GM19438 (cell line): ENCODE results near the gene THAP7.
"Not testable (repeated sequence)": the region's sequence is repeated elsewhere in the genome, so short reads cannot be mapped to it uniquely, and the experiment has no call there.

Experiments
- ATAC-seq: cut with Tn5 transposase; IDR thresholded peaks from one replicate; pipeline ENCODE4 v1.9.1; 2021; ENCODE audit warnings: low read depth; ENCODE audit not compliant: unreplicated experiment

THAP7 gene, protein sequence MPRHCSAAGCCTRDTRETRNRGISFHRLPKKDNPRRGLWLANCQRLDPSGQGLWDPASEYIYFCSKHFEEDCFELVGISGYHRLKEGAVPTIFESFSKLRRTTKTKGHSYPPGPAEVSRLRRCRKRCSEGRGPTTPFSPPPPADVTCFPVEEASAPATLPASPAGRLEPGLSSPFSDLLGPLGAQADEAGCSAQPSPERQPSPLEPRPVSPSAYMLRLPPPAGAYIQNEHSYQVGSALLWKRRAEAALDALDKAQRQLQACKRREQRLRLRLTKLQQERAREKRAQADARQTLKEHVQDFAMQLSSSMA

DNA sequence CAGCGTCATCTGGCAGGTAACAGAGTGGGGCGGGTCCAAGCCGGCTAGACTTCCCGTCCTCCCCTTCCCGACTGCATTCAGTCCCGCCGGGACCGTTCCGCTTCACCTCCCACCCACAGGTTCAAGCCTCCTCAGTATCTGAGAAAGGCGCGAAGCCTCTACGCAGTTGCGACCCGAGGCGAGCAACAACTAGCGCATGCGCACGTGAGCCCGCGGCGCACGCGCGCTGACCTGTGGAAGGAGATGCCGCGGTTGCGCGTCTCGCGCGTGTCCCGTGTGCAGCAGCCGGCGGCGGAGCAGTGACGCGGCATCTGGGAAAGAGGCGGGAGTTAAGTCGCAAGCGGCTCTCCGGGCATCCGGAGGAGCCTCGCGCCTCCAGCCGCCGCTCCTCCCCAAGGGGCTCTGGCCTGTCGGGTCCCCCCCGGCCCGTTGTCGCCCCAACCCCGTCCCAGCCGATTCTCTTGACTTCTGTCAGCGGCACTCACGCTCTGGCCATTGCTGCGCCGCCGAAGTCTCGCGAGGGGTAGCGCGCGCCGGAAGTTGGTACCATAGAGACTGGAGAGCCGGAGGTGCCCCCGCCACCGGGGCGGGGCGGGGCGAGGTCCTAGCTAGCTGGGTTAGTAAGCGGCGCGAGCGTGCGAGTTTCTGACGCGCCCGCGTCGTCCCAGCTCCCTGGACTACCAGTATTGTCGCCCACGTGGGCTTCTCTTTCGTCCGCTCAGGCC, at the start of gene THAP7:
THAP7 (minus strand) TSS at position 518 of the 725 bp plus-strand sequence; CDS start at position 311, 207 bp downstream.
- ATAC-seq = peak; percentile 83

DNA sequence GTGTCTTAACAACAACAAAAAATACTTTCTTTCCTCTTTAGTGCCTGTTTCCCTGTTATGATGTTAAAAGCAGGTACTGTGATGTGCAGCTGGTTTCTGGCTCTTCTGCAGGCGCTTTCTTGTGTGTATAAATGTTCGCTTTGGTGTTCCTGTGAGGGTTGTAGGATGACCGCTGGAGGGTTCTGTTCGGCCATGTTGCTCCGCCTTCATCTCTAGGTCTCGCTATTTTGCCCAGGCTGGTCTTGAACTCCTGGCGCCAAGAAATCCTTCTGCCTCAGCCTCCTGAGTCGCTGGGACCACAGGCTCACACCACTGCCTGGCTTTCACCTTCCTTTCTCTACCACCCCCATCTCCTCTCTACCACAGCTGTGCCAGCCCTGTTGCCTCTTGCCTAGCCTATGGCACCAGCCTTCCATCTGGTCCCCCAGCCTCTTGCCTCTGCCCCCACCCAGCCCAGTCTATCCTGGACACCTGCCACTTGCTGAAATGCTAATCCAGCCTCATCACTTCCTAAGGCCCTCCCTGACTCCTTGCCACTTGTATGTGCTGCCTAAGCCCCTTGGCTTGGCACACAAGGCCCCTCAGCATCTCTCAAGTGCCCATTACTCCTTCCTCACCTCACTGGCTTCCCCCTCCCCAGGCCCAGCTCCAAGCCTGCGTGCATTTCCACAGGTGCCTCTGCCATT, 49.4 kb upstream of the THAP7 start:
- no peak for ATAC-seq

DNA sequence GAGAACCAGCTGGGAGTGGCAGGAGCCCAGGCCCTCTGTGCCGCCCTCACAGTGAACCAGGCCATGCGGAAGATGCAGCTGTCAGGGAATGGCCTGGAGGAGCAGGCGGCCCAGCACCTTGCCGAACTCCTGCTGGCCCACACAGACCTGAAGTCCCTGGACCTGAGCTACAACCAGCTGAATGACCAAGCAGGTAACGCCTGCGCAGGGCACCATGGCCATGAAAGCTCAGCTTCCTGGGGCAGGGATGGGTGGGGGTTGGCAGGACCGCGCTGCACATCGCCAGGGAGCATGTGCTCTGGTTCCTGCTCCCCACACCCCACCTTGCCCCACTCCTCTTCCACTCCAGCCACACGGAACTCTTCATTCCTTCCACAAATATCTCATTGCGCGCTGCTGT, 47.0 kb upstream of the THAP7 start:
- ATAC-seq = not testable (repeated sequence)

DNA sequence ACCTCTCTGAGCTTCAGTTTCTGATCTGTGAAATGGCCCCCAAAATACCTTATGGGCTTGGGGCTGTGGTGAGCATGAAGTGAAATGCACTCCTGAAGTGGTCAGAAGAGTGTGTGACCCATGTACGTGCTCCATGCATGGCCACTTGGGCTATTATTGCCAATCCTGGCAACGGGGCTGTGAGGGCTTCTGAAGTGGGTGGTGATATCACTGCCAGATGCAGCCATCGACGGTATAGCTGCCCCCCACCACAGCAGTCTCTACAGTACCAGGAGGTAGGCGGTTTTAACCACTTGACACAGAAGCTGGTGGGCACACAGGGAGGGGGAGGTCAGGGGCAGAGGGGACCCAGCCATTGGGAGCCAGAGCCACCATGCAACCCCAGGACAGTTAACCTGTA, 46.5 kb upstream of the THAP7 start:
- not testable (repeated sequence) for ATAC-seq

DNA sequence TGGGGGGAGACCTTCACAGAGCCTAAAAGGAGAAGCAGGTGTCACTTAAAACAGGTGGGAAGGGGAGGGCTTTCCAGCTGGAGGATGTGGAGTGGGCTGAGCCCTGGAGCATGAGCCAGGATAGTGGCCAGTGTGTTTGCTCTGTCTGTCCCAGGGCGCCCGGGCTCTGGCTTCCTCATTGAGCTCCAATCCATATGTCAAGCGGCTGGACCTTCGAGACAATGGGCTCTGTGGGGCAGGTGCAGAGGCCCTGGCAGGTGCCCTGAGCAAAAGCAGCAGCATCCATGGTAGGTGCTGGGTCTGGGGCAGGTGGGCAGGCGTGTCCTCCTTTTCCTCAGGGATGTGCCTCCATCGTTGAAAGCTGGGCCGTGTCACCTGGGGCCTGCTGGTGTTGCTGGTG, 45.8 kb upstream of the THAP7 start:
- ATAC-seq = no peak

DNA sequence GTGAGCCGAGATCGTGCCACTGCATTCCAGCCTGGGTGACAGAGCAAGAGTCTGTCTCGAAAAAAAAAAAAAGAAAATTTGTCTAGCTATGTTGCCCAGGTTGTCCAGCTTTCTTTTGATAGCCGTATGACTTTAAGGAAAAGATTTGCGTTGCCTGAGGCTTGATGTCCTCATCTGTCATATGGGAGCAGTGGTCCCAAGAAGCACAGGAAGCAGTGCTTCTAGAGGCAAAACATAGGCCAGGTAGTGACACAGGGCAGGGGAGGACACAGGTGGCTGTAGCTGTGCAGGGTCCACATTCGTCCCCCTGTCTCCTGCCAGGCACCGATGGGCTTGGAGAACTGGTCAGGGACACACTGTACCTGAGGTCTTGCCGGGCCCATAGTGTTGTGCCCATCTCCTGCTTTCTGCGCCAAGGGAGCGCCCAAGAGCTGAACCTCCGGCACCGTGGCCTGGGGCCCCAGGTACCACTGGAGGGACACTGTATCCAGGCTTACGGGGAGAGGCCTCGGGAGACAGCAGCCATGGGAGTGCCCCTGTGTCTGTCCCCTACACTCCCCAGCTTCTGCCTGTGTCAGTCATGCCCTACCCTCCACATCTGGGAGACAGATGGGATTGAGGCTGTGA, 45.2 kb upstream of the THAP7 start:
- no peak for ATAC-seq

DNA sequence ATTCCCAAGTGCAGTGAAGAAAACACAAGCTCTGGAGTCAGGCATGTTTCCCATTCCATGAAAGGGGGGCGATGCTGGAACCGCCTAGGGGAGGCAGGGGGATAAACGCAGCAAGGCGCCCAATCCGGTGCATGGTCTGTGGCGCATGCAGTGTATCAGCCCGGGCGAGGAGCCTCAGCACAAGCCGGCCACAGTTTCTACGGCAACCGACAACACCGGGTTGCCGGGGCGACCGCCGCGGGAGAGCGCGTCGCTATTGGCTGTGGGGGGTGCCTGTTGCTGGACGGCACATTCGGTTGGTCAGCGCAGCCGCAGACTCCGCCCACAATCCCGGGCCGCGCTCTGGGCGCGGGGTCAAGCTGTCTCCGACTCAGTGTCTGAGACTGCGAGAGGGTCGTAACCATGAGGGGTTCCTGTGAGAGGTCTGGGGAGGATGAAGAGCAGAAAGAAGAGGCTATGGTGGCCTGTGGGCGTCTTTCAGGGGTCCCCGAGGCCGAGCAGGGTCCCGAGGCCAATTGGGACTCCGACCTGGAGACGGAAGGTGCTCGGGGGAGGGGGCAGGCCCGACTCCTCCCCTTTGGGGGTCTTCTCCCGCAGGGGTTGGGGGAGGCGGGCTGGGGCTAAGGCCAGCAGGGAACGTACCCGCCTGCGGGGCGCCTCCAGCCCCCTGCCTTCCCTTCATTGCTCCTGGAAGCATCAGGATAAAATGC, 43.8 kb upstream of the THAP7 start, which contains the start of gene LRRC74B:
LRRC74B (plus strand) TSS at position 362 of the 710 bp plus-strand sequence; CDS start at position 403, 41 bp downstream.
- ATAC-seq = peak; percentile 92

DNA sequence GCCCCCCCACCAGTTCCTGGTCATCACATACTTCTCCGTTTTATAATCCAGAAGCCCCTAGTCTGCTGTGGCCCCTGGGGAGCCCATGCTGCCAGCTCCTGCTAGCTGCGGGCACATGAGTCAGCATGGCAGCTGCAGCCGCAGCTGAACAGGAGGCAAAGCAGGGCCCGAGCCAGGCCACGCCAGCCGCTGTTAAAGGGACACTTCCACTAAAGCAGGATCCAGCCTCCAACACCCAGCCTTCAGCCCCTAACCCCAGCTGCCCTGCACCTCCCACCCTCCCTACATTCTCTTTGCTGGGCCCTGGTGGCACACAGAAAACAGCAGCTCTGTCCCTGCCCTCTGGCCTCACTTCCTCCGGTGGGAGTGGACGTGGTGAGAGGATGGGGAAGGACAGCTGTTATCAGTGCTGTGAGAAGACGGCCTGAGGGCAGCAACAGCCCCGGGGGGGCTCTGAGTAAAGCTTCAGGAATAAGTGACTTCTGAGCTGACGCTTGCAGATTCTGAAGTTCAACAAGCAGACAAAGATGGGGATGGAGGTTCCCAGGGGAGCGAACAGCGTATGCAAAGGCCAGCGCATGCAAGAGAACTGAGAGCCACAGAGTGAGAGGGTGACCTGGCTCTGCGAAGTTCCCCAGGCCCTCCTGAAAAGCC, 43.1 kb upstream of the THAP7 start:
- ATAC-seq = no peak

DNA sequence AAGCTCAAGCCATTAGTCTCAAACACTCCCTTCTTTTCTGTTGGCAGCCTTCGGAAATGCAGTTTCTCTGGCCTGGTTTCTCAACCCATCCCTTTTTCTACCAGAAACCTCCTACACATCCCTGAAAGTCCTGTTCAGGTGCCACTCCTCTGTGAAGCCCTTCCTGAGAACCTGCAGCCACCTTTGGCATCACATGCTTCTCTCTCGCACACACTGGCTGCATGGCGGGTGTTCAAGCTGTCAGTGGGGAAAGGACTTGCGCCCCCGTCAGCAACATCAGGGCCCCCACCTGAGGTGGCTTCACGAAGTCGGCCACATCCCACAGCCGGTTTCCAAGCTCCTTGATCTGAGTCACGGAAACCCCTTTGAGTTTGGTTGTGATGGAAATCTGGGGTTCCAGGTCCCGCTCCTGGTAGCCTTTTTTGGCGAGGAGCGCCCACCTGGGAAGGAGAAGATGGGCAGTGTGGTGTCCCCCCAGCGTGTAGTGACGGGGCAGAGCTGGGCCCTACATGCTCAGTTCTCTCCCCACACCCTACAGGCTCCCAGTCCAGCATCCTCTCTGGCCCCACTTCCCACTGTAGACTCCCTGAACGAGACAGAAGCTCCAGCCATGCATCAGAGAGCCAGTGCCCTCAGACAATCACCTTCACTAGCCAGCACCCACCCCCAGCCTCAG, 42.1 kb upstream of the THAP7 start:
- no peak for ATAC-seq

DNA sequence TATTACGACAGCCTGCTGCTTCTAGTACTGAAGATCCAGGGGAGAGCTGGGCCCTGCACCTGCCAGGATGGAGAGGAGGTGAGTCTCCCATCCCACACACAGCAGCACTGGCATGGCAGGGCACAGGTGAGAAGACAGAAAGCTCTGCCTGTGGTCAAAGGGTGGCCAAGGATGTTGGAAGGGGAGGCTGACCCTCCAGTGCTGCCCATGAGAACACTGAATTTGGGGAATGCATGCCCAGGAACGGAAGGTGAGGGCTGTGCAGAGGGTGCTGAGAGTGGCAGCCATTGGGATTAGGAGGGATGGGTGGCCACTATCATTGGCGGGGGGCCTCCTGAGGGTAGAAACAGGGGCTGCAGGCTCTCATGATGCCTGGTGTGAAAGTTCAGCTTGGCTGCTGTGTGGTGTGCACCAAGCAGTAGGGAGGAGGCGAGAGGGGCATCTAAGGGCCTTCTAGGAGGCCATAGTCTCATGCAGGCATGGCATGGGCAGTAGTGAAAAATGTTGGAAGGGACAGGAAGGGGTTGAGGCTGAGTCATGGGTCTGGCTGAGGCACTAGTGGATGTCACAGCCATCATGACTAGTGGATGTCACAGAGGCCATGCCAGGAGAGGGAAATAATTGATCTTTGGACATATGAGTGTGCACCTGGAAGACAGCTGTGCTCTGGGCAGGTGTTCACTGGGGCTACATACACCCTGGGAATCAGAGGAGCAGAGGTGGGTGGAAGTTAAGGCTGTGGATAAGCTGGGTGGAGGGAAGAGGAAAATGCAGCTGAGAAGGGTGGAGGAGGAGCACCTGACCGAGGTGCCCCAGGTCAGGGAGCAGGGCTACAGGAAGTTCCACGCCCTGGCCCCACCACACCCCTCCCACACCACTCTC, 41.3 kb upstream of the THAP7 start:
- ATAC-seq = no peak

DNA sequence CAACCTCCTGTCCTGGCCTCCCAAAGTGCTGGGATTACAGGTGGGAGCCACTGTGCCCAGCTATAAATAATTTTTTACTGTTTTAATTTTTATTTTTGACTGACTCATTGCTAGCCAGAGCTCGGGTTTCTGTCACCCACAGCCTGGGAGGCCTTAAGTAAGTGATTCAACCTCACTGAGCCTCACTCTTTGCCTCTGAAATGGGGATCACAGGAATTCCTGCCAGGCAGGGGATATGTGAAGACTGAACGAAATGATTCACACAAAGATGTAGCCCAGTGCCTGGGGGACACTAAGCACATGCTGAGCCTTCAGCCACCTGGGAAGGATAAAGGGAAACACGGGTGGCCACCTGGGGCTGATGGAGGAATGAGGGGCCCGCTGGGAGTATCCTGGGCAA, 40.0 kb upstream of the THAP7 start:
- ATAC-seq = no peak

DNA sequence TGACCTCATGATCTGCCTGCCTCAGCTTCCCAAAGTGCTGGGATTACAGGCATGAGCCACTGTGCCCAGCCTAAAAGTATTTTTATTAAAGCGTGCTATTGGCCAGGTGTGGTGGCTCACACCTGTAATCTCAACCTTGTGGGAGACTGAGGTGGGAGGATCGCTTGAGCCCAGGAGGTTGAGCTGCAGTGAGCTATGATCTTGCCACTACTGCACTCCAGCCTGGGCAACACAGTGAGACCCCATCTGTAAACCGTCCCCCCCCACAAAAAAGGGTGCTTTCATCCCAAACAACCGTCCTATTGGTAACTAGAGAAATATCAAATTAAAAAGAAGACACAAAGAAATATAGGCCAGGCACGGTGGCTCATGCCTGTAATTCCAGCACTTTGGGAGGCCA, 37.2 kb upstream of the THAP7 start:
- ATAC-seq = not testable (repeated sequence)

DNA sequence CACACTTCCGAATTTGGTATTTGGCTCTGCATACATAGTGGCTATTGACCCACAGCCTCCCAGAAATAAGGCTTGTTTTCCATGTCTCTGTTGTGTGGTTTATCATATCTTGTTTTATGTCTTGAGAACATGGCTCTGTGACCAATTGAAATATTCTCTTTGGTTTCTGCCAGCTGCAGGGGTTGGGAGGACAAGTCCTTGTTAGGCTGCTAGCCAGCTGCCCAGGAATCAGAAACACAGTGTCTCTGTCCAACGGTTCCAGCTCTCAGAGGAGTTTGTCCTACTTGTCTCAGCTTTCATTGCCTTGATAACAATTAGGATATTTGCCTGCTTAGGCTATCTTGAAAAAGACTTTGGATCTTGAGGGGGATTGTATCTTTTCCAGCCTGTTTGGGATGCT, 36.5 kb upstream of the THAP7 start:
- no peak for ATAC-seq

DNA sequence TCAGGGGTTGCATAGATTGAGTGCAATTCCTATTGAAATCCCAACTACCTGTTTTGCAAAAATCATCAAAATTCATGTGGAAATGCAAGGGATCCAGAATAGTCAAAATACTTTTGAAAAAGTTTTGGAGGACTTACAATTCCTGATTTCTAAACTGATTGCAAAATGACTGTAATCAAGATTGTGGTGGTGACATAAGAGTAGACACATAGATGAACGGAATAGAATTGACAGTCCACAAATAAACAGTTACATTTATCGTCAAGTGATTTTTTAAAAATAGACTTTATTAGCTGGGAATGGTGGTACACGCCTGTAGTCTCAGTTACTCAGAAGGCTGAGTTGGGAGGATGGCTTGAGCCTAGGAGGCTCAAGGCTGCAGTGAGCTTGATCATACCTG, 33.1 kb upstream of the THAP7 start:
- ATAC-seq = no peak

DNA sequence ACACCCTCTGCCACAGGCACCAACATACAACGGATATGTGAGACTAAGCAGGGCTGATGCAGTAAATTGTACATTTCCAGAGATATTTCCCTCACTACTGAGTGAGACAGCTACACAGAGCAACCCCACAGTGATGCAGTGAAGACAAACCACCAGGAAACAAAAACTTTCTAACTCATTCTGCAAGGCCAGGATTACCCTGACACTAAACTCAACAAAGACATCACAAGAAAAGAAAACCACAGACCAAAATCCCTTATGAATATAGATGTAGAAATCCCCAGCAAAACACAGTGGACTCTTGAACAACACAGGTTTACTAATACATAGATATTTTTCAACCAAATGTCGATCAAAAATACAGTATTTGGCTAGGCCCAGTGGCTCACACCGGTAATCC, 32.0 kb upstream of the THAP7 start:
- no peak for ATAC-seq

DNA sequence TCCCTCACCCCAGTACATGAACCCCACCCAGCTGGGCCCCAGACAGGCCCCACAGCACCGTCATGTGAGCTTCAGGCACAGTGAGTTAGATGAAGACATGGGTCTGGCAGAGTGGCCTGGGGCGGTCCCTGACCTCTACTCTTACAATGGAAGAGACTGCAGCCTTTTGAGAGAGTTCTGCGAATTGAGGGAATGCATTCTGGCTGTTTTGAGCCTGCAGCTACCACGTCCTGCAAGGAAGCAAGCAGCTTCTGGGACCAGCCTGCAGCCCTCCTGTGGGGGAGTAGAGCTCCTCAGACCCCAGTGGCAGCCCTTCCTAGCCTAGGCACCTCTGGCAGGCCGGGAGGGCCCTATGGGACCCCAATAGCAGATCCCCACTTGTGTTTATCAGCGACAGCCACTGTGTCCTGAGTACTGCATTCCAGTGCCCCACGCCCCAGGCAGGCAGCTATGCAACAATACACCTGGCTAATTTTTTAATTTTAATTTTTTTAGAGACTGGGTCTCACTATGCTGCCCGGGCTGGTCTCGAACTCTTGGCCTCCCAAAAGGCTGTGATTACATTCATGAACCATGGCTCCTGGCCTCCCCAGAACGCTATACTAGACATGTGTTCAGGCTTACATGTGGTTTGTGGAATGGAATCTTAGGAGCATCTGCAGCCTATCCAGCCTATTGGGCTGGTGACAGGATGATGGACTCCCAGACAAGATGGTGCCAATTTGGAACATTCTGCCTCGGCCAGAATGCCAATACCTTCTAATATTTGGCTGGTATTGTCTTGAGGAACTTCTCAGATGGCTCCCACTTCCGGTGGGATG, 31.2 kb upstream of the THAP7 start:
- ATAC-seq = no peak

DNA sequence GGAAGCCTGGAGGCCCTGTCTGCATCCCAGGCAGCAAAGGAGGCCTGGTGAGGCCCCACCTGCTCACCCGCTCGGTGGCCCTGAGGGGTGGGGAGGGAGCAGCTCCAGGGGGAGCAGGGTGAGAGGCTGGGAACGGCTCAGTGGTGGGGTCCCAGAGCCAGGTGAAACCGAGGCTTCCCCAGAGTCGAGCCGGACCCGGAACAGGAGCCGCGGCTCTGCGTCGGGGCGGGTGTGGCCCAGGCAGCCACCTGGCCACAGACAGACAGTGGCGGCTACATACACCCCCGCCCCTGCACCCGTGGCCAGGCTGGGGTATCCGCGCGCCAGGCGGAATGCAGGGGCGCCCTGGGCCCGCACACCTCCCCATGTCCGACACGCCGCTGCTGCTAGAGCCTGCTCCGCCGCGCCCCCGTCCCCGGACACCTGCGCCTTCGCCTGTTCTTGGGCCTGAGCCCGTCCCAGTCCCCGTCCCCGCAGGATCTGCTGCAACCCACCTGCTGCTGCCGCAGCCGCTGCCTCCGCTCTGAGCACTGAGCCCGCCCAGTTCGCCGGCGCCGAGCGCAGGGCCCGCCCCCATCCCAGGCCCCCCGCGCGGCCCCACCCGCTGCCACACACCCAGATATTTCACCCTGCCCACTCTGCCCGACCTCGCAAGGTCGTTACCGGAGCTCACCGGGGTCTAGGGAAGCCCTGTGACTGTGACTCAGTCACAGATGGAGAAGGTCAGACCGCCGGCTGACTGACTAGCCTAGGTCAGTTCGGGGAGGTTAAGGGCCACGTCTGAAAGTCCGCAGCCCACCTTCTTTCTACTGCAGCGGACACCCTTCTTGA, 30.3 kb upstream of the THAP7 start, which contains the start of gene SLC7A4:
SLC7A4 (minus strand) TSS at position 525 of the 831 bp plus-strand sequence. CDS start 749 bp downstream, outside the sequence.
- no peak for ATAC-seq
